Hippocampal formation (tissue), 2 donors: ENCODE measurements around the gene ARHGAP44.
A peak's percentile ranks its signal among the peaks of the same experiment; 100 is the strongest.
"Not testable (repeated sequence)": the region's sequence is repeated elsewhere in the genome, so short reads cannot be mapped to it uniquely, and the experiment has no call there.

Experiments
- DNase-seq, 2 donors: peaks; one replicate each; lab custom pipeline; 2025; lab: John Stamatoyannopoulos, UW

ARHGAP44 gene

GRCh38 chr17:12964840-12965239 is 175.5 kb downstream of the ARHGAP44 start:
- DNase-seq = no peak

- no peak for DNase-seq
Measured at GRCh38 chr17:12965988-12966387, 176.7 kb downstream of the ARHGAP44 start.

- no peak for DNase-seq
Measured at GRCh38 chr17:12966413-12966812, 177.1 kb downstream of the ARHGAP44 start.

GRCh38 chr17:12967962-12968361 is 178.7 kb downstream of the ARHGAP44 start:
- DNase-seq = no peak

DNA sequence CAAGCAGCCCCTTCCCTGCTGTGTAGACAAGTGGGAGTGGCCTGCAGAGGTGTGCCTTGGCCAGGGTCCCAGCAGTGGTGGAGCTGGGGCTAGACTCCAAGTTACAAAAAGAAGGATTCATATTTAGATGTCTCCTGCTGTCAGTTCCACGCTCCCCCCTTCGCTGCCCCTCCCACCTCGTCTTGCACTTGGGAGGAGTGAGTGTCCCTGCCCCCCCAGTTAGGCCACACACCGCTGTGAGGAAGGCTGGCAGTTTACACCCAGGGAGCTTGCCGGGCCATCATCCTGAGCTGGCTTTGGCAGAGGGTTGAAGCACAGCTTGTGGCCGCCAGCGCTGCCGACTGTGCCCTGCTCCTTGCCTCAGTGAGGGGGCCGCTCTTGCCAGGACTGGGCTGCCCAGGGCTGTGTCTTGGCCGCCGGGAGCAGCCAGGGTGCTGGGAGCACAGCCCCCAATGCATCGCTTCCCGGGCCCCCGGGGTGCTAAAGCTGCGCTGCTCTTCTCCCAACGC is 184.3 kb downstream of the ARHGAP44 start:
- DNase-seq = no peak

DNA sequence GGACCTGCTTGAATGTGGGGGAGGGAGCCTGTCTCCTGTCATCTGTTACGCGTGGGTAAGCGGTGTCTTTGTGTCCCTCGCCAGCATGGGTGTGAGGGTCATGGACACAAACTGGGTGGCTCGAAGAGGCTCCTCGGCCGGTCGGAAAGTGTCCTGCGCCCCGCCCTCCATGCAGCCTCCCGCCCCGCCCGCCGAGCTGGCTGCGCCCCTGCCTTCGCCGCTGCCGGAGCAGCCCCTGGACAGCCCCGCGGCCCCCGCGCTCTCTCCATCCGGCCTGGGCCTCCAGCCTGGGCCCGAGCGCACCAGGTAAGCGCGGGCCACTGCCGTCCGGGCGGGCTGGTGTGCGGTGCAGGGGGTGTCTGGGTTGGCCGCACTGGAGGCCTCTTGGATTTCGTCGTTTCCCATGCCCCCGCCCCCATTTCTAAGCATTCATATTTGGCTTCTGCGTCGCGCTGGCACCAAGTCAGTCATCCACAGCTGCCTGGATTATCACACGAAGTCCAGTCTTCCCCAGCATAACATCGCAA is 184.8 kb downstream of the ARHGAP44 start:
- DNase-seq = no peak

GRCh38 chr17:12977008-12977751 is 187.9 kb downstream of the ARHGAP44 start:
- no peak for DNase-seq

DNA sequence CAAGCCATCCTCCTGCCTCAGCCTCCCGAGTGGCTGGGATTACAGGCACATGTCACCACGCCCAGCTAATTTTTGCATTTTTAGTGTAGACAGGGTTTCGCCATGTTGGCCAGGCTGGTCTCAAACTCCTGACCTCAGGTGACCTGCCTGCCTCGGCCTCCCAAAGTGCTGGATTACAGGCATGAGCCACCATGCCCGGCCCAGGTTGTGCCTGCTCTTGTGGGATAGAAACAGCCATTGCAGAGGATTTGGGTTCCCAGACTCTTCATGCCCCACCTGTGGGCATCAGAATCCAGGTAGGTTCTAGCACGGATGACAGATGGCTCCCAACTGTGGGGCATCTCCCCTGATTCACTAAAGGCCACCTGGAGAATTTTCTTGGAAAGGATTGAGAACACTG is 189.5 kb downstream of the ARHGAP44 start:
- not testable (repeated sequence) for DNase-seq

DNA sequence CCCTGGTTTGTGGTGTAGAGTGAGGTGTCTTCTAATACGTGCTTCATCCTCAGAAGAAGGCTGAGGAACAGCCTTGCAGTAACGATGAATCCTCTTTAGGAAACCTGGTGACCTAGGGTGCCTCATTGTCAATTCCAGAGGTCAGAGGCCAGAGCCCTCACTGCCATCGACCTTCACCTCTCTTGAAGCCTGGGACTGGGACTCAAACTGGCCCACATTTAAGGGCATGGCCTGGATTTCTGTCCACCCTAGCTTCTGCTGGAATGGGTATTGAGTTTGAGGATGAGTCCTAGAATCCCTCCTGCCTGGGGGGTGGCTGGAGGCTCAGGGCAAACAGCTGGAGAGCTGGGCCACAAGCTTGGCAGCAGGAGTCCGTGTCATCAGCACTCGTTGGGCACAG is 189.9 kb downstream of the ARHGAP44 start:
- DNase-seq = no peak

- no peak for DNase-seq
Measured at GRCh38 chr17:12979826-12980500, 190.7 kb downstream of the ARHGAP44 start.

DNA sequence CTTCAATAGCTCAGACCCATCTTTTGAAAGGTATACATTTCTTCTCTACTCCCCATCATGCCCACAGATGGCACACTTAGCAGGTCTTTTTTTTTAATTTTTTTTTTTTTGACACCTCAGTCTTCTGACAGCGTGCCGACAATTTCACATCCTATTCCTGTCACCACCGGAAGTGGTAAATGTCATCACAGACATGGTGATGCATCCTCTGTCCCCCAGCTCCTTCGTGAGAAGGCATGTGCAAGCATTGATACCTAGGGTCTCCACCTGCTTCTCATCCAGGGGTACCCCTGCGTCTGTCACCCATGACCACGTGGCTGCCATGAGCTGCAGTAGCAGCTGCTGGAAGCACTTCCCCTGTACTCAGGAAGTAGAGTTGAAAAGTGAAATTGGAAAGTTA is 192.9 kb downstream of the ARHGAP44 start:
- DNase-seq = no peak

GRCh38 chr17:12983991-12984884 is 194.9 kb downstream of the ARHGAP44 start:
- peak in 1 of 2 donors; percentile 16 for DNase-seq

GRCh38 chr17:12985431-12986293 is 196.4 kb downstream of the ARHGAP44 start:
- peak in 1 of 2 donors; percentile 50 for DNase-seq

DNA sequence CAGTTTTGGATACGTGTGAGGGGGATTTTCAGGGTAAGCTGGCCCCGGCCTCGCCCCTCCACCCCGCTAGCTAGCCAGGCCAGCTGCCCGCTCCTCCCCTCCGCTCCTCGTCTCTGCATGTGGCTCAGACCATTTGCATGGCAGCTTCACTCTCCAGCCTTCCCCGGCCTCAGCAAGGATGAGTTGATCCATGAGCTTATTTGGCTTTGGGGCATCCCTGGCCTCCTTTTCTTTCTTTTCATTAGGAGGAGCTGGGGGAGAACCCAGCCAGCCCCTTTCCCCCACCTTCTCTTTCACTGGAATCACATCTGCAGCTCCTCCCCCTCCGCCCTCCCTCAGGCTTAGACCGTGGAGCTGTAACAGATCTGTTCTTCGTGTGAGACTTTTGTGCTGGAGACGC is 197.8 kb downstream of the ARHGAP44 start:
- DNase-seq = no peak

DNA sequence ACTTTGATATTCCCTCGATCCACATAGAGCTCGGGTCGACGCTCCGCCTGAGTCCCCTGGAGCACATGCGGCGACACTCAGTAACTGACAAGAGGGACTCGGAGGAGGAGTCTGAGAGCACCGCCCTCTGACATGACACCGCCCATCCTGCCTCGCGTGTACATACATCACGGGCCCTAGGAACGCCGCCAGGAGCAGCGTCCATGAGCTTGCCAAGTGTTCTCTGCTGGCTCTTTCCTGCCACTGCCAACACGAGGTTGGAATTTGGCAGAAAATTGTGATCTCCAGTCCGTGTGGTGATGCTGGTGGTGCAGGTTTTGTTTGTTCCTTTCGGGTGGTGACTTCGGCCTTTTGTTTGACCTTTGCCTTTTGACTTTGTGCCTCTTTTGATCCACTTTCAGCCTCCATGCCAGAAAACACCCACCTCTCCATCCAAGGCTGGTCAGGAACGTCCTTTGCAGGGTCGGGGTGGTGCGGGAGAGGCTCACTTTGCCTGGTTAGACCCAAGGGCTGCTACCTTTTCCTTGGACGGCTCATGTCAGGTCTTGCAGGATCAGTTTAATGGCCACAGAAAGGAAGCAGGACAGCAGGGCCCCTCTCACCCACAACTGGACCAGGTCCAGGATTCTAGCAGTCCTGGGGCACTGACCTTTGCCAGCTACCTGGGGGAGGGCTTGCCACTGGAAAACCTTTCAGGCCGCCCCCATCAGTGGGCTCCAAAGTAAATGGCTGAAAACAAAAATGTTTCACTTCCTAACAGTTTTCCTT is 200.9 kb downstream of the ARHGAP44 start:
- no peak for DNase-seq

GRCh38 chr17:12990926-12991325 is 201.6 kb downstream of the ARHGAP44 start:
- no peak for DNase-seq

GRCh38 chr17:12992676-12993075 is 203.4 kb downstream of the ARHGAP44 start:
- DNase-seq = no peak

- no peak for DNase-seq
Measured at GRCh38 chr17:12993631-12994030, 204.3 kb downstream of the ARHGAP44 start.

- no peak for DNase-seq
Measured at GRCh38 chr17:12994341-12995074, 205.2 kb downstream of the ARHGAP44 start.
